Activated CD4-positive, alpha-beta T cell treated with anti-CD3 and anti-CD28 coated beads, Interleukin-2, amount 50 U/mL, for 24 hours (primary cell): ENCODE data around the gene DGKG.

Experiments
- DNase-seq, 2 donors: peaks; one replicate each; pipeline ENCODE4 v3.0.0-alpha.2; 2020; ENCODE audit warnings: low read depth in 1 of 2, low spot score in 1 of 2

Gene DGKG

GRCh38 chr3:186368176-186368575 lies 6.1 kb upstream of the DGKG start:
- DNase-seq = no peak

DNA sequence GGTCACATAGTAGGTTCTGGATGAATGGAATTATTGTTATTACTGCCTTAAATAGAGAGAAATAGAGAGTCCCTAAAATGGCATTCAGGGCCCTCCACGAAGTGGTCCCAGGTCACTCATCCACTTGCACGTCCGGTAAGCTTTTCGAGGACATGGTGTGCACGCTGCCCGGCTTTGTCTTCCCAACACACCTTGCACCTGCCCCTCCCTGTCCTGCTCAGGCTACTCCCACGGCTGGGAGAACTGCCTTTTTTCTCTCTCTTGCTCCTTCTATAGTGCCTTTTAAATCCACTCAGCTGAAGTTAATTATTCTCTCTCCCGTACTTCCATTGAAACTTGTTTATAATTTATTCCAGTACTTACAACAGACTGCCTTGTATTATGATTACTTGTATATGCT lies 5.6 kb upstream of the DGKG start:
- no peak for DNase-seq

DNA sequence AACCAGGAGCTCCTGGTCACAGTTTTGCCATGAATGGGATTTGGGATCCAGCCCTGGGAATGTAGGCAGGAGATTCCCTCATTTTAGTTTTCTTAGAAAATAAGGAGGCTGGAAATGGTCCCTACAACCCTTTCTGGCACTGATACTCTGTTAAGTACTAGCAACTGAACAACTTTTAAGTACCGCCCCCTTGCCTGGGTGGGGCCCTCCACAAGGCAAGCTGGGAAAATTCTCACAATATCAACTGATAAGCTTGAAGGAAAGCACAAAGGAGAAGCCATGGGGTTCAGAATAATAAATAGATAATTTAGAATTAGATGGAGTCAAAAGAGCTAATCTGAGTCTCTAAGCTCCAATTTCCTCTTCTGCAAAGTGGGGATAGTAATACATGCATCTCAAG lies 4.2 kb upstream of the DGKG start:
- DNase-seq = no peak

GRCh38 chr3:186365202-186365974 lies 3.4 kb upstream of the DGKG start:
- no peak for DNase-seq

GRCh38 chr3:186362988-186363387 lies 954 bp upstream of the DGKG start:
- DNase-seq = no peak

DNA sequence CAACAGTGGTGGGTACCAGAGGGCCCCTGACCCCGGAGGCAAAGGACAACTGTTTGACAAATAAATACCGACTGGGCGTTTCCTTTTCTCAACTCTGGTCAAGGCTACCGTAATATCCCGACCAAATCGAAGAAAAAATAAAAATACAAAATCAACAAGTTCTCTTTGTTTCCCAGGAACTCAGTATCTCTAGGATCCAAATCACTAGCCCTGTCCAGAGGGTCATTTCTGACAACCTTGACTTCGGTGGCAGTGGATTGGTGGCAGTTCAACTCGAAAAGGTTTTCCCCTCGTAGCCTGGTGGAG lies 456 bp upstream of the DGKG start:
- DNase-seq = no peak

DNA sequence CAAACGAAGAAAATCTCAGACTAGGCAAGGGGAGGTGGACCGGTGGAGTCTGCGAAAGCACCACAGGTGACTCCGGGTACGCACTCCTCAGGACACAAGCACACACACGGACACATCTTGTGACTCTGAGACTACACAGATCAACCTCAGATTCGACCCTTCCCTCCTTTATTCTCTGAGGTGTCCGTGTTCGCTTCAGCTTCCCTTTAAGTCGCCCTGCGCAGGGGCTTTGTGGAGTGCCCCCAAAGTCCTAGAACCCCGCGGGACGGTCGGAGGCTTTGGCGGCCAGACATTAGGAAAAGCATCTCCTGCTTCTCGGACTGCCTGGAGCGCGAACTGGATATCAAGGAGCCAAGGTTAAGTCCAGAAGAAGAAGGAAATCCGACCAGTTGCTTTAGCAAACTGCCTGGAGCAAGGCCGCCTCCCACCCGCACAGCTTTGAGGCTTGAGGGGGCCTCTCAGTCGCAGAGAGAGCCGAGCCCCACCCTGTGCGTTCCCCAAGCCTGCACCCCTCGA lies 730 bp downstream of the DGKG start:
- DNase-seq = no peak

DNA sequence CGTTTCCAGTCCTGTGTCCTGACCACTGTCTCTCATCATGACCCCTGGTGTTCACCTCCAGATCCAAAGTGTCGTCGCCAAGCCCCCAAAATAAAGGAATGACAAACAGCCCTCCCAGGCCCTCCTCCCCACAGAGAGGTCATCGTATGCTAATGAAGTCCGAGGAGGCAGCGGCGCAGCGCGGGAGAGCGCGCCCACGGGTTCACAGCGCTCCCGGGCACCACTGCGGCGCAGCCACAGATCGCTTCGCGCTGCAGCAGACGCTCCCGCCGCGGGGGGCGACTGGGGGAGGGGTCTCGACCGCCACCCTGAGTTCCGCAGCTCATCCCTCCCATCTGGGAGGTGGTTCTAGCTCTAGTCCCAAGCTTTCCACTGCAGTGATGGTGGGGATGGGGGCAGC lies 1.3 kb downstream of the DGKG start:
- DNase-seq = no peak

GRCh38 chr3:186359078-186359477 lies 3.0 kb downstream of the DGKG start:
- DNase-seq = no peak

- DNase-seq = no peak
Measured at GRCh38 chr3:186356152-186356551, 5.9 kb downstream of the DGKG start.

- no peak for DNase-seq
Measured at GRCh38 chr3:186354100-186354499, 7.9 kb downstream of the DGKG start.

DNA sequence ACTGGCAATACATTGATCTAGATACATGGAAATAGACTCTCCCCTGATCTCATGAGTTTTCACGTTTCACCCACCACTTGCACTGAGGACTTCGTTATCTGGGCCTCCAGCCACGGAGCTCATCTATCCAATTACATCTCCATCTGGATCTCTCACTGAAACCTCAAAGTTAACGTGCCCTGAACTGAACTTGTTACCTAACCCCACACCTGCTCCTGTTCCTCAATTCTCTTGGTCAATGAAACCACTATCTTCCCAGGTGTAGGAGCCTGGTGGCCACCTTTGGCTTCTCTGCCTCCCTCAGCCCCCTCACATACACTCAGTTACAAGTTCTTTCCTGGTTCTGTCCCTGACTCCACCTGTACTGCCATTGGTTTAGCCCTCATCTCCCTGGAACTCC lies 9.7 kb downstream of the DGKG start:
- DNase-seq = no peak

- no peak for DNase-seq
Measured at GRCh38 chr3:186342197-186342596, 19.8 kb downstream of the DGKG start.

DNA sequence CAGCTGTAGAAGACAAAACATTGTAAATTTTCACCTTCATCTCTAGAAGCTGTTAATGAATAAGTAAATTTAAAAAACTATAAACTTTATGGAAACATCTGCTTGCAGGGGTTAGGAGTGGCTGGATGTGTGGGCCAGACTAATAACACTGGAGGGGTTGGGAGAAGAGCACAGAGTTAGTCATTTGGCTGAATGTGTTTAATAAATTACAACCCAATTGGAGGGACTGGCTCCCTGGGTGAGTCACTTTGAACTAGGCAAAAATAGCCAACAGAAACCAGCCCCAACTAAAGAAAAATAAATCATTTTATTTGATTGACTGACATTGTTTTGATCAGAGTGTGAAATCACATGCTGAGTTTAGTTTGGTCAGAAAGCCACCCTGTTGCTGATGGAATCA lies 21.8 kb downstream of the DGKG start:
- no peak for DNase-seq

- DNase-seq = no peak
Measured at GRCh38 chr3:186339180-186339918, 22.7 kb downstream of the DGKG start.

GRCh38 chr3:186333256-186333655 lies 28.8 kb downstream of the DGKG start:
- DNase-seq = no peak

DNA sequence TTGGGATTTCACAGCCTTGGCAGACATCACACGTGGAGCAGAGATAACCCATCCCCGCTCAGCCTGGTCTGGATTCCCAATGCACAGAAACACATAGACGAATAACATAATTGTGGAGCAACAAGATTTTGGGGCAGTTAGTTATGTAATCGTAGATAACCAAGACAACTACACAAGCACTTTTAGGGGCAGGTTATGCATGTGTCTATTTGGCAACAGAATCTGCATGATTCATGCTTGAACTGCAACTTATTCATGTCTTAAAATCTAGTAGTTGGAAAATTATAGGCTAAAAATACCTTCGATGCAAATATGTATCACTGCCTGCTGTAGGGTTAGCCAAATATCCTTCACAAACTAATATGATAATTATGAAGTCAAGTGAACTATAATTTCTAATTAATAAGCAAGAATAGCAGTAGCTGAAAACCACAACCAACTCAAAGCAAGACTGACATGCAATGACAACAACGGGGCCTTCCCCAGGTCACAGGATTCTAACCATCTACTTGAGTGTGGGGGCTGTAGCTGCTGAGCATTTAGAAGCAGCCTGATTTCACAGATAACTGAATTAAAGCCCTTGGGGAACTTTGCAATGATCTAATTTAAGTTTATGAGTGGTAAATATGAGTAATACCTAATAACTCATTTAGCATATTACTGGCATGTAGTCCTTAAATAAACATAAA lies 31.1 kb downstream of the DGKG start:
- no peak for DNase-seq

DNA sequence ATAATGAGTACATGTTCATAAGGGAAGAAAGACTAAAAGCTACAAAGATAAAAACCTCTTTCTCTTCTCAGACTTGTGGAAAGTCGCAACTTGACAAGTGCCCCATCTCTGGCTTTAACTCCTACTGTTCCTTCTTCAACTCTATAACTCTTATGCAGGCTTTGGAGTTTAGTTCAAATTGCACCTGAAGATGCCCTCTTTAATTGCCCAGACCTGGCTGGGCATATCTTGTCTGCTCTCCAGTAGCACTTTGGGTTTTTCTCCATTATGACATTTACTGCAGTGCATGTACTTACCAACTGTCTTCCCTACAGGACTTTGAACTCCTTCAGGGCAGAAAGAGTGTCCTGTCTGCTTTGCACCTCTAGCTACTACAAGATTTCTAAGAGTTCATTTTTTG lies 32.4 kb downstream of the DGKG start:
- DNase-seq = no peak

DNA sequence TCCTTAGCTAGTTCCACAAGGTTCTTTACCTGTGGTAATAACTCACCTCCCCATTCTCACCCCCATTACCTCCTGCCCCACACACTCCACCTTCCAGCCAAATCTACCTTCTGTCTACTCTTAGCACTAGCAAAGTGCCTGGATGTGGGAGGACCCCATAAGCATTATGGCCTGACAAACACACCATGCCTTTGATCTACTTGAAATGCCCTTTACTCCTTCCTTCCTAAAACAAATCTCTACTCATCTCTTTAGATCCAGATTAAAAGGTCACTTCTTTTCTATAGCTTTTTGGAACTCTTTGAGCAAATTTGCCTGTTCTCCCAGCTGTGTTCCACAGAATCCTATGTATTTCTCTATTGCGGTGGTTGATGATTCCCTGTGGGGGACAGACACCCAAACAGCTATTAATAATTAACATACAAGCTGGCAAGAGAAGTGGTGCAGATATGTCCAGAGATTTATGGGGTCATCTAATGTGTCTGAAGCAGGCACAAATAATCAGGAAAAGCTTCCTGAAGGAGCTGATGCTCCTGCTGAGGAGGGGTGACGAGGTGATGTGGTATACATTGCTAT lies 34.0 kb downstream of the DGKG start:
- DNase-seq = no peak

DNA sequence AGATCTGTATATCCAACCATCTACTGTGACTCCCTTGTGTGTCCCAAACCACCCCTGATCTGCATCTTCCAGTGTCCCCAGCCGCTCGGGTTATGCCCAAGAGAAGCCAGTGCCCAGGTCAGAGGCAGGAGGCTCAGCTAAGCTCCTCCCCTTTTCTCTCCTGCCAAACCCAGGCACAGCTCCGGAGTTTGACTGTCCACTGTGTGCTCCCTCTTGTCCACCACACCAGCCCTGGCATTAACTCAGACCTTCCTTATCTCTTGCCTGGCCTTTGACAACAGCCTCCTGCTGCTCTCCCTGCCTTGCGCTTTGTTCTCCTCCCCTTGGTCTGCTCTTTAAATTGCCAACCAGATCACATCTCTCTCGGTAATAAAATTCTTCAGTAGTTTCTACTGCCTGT lies 39.3 kb downstream of the DGKG start:
- no peak for DNase-seq

GRCh38 chr3:186321746-186322145 lies 40.3 kb downstream of the DGKG start:
- DNase-seq = no peak
